HG03575 (cell line): ENCODE results near the gene UPF3A.
"Not testable (repeated sequence)": the region's sequence is repeated elsewhere in the genome, so short reads cannot be mapped to it uniquely, and the experiment has no call there.

Experiments
- ATAC-seq: cut with Tn5 transposase; IDR thresholded peaks from one replicate; pipeline ENCODE4 v1.9.1; 2021; ENCODE audit not compliant: unreplicated experiment, insufficient number of reproducible peaks, low FRiP score; ENCODE audit errors: extremely low read depth

Gene UPF3A, protein sequence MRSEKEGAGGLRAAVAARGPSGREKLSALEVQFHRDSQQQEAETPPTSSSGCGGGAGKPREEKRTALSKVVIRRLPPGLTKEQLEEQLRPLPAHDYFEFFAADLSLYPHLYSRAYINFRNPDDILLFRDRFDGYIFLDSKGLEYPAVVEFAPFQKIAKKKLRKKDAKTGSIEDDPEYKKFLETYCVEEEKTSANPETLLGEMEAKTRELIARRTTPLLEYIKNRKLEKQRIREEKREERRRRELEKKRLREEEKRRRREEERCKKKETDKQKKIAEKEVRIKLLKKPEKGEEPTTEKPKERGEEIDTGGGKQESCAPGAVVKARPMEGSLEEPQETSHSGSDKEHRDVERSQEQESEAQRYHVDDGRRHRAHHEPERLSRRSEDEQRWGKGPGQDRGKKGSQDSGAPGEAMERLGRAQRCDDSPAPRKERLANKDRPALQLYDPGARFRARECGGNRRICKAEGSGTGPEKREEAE

DNA sequence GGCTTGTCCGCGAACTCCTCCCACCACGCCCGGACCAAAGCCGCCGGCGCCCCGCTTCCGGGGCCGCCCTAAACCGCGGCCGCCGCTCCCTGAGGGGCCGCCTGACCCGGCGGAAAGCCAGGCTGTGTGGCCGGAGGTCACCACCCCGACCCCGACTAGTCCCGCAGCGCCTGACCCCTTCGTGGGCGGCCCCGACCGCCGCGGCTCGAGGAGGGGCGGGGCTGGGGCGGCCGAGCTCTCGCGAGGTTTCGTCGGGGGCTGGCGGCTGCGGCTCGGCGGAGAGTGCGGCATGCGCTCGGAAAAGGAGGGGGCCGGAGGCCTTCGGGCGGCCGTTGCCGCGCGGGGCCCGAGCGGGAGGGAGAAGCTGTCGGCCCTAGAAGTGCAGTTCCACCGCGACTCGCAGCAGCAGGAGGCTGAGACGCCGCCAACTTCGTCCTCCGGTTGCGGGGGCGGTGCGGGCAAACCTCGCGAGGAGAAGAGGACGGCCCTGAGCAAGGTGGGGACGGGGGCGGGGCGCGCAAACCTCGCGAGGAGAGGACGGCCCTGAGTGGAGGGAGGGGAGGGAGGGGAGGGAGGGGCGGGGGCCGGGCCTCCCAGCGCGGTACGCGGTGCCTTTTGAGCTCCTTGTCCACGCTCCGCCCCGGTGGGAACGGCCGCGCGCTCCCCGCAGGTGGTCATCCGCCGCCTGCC lies at the start of gene UPF3A:
Gene UPF3A (plus strand): TSS at position 251 of the 690 bp plus-strand sequence. CDS start 39 bp downstream, at position 290.
- no peak for ATAC-seq

DNA sequence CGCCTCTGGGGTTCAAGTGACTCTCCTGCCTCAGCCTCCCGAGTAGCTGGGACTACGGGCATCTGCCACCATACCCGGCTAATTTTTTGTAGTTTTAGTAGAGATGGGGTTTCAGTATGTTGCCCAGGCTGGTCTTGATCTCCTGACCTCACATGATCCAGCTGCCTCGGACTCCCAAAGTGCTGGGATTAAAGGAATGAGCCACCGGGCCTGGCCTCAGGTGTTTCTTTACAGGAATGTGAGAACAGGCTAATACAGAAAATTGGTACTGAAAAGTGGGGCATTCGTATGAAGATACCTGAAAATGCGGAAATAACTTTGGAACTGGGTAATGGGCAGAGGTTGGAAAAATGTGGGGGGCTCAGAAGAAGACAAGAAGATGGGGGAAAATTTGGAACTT lies 49.5 kb upstream of the UPF3A start:
- no peak for ATAC-seq

DNA sequence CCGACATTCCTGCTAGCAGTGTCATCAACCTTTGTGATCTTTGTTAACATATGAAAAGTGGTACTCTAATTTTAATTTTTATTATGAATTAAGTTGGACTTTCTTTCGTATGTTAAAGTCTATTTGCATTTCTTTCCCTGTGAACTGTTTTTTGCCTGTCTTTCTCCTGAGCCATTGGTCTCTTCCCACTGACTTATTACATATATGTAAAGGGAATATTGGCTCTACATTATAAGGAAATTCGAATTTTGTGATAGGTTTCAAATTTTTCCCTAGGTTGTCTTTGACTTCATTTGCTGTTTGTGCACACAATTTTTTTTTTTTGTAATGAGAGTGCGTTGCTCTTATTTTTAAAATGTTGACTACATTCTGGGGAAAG lies 47.1 kb upstream of the UPF3A start:
- ATAC-seq, result no peak

DNA sequence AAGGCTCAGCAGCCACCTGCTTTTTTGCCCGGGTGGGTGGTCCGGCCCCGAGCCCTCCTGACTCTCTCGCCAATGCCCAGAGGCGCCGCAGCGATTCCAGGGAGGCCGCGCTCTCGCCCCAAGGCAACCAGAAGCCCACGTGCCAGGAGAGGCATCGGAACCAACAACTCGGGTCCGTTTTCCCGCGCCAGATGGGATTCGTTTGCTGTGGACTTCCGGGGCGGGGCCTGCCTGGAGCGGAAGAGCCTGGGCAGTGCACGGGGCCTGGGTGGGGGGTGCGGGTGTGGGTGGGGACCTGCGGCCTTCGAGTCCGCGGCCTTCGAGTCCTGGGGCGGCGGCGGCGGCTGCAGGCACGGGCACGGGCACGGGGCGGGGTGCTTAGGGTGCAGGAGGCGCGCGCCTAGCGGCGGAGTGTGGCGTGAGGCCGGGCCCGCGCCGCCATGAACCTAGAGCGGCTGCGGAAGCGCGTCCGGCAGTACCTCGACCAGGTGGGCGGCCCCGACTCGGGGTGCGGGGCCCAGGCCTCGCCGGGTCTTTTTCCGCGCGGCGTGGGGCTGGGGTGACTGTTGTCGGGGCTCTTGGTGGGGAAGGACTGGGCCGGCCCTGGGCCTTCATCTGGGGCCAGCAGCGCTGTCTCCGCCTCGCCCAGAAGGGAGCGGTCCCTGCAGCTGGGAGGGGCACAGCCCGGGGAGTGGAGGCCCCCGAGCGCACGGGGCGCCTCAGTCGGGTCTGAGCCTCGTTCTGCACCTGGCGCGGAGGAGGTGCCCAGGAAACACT lies 46.6 kb upstream of the UPF3A start, which contains the start of gene CDC16:
Gene CDC16 (plus strand): TSS at position 253 of the 777 bp plus-strand sequence. CDS start 188 bp downstream, at position 441.
- no peak for ATAC-seq

DNA sequence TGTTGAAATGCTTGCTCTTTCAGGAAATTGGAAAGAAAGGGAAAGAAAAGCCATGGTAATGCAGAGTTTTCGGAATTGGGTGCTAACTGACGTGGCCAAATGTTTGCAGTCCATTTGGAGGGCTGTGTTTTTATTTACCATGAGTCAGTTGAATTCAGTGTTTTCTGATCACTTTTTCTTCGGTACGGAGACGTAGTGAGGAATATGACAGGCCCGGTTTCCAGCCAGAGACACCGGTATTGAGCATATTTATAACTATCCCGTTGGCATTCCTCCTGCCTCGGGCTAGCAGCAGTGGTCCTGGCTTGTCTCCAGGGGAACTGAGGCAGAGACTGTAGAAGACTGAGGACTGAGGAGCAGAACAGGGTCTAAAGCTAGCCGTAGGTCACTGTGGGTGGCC lies 45.7 kb upstream of the UPF3A start:
- ATAC-seq, result no peak

DNA sequence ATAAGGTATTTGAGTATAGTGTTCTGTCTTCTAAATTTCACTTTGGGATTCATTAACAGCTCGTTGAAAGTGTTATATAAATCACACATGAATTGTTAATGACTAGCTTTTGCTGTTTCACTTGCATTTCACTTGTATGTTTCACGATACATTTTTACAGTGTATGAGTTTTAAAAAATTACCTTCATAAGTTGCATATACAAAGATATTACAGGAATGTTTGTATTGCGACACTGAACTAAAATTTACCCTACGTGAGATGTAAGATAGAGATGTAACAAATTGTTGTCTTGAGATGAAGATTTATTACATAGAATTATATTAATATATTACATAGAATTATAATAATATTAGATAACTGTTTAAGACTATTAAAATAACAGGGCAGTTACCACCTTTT lies 45.2 kb upstream of the UPF3A start:
- ATAC-seq, result no peak

DNA sequence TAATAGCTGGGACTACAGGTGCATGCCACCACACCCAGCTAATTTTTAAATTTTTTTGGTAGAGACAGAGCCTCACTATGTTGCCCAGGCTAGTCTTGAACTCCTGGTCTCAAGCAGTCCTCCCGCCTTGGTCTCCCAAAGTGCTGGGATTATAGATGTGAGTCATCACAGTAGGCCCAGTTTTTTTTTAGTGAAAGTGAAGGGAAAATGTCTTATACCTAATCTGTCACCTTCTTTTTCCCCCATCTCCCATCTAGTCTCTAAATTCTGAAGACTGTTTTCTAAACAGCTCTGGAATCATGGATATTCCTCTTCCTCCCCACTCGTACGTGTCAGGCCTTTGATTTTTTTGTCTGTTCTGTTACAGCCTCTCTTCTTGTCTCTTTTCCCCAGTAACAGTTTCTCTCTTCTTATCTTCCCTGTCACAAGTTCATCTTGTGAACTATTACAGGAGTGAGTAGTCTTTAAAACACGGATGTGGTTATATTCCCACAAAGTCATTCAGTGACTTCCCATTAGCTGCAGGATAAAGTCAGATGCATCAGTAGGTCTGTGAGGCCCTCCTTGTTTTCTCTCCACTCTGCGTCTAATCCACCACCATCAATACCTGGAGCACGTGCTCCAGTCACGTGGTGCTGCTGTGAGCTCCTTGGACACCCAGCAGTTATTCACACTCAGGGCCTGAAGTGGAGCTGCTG lies 43.8 kb upstream of the UPF3A start:
- ATAC-seq, result no peak

DNA sequence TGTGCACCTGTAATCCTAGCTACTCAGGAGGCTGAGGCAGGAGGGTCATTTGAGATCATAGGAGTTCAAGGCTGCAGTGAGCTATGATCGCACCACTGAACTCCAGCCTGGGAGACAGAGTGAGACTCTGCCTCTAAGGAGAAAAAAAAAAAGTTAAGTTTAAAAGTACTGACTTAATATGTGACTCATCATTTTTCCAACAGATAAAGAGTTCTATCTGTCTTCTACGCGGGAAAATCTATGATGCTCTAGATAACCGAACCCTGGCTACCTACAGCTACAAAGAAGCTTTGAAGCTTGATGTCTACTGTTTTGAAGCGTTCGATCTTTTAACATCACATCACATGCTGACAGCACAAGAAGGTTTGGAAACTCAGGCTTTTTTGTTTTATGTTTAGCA lies 39.5 kb upstream of the UPF3A start:
- ATAC-seq, result no peak

DNA sequence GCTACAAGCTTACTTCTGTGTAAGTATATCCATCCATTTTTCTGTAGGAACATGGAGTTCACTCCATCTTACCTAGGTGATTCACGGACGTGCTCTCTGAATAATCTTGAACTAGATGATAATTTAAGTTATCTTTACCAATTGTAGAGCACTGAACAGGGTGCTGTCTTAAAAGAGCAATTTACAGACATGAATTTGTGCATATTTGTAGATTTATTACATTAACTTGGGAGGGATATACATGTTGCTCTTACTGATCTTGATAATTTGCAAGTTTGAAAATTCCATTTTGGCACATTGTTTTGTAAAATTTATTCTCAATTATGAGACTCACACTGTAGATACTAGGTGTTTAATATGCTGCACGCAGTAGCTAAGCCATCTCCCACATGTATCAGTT lies 37.4 kb upstream of the UPF3A start:
- ATAC-seq, result no peak

DNA sequence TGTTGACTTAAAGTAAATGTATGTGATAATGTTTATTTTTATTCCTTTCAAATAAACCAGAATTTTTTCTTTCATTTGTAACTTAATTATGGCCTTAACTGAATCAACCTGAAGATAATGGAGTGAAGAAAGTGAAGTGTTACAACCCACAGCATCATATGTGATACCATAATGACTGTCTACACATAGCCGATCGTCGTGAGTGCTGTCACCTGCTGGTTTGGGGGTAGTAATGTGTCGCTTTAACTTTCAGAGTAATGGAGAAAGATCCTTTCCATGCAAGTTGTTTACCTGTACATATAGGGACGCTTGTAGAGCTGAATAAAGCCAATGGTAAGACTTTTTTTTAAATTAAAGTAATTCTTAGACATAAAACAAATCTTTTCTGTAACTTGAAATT lies 36.8 kb upstream of the UPF3A start:
- no peak for ATAC-seq

DNA sequence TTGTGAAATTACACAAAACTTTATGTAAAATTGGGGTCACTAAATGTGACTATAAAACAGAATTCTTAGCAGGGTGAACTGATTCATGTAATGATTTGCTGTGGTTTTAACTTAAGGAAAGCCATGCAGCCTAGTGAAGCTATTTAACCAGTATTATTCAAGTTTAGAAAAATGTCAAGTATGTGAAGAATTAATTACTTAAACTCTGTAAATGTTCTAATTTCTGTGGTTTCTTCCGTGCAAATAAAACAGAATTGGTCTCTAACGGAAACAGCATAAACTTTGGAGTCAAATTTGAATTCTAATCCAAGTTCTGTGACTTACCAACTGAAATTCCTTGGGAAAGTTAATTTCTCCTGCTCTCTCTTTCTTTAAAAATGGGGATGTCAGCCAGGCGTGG lies 33.4 kb upstream of the UPF3A start:
- no peak for ATAC-seq

DNA sequence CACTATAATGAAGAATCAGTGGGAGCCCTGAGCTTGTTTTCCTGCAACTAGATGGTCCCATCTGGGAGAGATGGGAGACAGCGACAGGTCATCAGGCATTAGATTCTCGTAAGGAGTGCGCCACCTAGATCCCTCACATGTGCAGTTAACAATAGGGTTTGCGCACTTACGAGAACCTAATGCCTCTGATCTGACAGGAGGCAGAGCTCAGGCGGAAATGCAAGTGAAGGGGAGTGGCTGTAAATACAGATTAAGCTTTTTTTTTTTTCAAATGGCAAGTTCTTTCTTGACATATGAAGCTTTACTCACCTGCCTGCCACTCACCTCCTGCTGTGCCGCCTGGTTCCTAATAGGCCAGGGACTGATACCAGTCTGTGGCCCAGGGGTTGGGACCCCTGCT lies 32.3 kb upstream of the UPF3A start:
- ATAC-seq, result no peak

DNA sequence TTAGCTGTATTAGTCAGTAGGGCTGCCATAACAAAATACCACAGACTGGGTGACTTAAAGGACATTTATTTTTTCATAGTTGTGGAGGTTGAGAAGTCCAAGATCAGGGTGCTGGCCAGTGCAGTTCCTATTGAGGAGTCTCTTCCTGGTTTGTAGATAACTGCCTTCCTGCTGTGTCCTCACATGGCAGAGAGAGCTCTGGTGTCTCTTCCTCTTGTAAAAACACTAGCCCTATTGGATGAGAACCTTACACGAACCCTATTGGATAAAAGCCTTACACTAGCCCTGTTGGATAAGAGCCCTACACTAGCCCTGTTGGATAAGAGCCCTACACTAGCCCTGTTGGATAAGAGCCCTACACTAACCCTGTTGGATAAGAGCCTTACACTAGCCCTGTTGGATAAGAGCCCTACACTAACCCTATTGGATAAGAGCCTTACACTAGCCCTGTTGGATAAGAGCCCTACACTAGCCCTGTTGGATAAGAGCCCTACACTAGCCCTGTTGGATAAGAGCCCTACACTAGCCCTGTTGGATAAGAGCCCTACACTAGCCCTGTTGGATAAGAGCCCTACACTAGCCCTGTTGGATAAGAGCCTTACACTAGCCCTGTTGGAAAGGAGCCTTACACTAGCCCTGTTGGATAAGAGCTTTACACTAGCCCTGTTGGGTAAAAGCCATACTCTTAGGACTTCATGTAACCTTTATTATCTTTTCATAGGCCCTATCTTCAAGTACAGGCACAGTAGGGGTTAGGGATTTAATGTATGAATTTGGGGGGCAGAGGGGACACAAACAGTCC lies 29.6 kb upstream of the UPF3A start:
- ATAC-seq, result not testable (repeated sequence)

DNA sequence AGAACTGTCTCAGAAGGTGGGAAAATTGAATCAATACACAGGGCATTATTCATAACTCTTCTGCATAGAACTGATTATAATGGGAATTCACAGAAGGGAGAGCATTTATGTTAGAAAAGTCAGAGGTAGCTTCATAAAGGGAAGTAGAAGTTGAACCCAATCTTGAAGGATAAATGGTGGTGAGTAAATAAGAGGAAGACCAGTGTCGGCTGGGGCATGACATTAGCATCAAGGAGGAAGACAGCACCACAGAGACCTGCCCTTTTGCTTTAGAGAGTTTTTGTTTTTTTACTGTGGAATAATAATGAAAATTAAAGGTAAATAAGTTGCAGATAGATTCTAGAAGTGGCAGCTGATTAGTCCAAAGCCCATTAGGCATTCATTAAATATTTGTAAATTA lies 24.9 kb upstream of the UPF3A start:
- ATAC-seq, result no peak

DNA sequence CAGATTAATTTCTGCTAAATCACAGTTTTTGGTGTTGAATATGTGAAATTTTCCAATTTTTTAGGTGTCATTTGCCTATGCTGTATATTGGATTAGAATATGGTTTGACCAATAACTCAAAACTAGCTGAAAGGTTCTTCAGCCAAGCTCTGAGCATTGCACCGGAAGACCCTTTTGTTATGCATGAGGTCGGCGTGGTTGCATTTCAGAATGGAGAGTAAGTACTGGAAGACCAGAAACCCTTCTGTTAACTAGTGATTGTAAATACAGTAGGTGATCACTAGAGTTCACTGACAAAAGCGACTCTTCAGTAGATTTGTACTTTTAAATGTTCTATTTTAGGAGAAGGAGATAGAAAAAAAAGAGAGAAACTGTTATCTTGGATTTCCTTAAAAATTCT lies 24.4 kb upstream of the UPF3A start:
- no peak for ATAC-seq

DNA sequence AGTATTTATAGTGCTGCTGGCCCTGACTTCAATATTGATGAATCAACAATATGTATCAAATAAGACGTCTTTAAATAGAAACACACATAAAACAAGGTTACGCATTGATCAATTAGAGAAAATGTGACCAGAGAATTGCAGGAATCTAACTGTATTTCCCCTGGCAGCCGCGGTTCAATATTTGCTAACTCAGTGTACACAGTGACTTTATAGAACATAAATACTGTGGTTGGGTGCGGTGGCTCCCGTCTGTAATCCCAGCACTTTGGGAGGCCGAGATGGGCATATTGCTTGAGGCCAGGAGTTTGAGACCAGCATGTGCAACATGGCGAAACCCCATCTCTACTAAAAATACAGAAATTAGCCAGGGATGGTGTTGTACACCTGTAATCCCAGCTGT lies 22.8 kb upstream of the UPF3A start:
- ATAC-seq, result no peak

DNA sequence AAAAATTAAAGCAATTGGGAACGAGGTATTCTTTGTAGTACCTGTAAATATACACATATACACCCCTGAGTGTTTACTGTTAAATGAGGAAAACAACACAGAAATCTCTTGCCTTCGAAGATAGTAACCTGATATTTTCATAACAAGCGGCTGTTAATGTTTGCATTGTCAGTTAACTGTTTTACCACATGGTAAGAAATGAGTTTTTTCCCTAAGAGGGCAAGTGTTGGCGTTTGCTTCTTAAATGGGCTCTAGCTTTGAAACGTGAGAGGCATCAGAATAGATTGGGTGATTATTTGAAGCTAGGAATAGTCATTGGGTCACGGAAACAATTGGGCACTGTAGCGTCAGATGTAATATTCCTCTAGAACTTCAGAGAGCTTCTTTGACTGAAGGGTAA lies 22.0 kb upstream of the UPF3A start:
- ATAC-seq, result no peak

DNA sequence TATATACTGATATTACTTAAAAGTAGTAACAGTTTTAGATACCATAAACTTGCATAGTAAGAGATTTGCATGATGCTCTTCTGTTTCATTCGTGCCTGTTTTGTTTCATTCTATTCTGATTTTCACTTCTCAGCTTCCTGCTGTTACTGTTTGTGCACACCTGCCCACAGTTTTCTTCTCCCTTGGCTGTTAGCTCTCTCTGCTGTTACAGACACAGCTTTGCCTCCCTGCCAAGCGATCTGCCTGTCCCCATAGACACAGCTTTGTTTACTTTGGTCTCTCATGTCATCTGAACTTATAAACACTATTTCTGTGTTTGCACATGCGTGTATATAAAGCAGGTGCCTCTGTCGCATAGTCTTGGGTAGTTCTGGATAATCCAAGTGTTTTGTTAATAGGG lies 21.4 kb upstream of the UPF3A start:
- no peak for ATAC-seq
